ENCODE measurements around the gene DDX17. TPM values are rescaled to one million over a fixed set of nuclear protein-coding genes. Genes with fewer than 3 reads are reported as not detected.

The DDX17 gene
- total RNA-seq, 2 donors from 2014 or later: 507 to 621 TPM

DNA sequence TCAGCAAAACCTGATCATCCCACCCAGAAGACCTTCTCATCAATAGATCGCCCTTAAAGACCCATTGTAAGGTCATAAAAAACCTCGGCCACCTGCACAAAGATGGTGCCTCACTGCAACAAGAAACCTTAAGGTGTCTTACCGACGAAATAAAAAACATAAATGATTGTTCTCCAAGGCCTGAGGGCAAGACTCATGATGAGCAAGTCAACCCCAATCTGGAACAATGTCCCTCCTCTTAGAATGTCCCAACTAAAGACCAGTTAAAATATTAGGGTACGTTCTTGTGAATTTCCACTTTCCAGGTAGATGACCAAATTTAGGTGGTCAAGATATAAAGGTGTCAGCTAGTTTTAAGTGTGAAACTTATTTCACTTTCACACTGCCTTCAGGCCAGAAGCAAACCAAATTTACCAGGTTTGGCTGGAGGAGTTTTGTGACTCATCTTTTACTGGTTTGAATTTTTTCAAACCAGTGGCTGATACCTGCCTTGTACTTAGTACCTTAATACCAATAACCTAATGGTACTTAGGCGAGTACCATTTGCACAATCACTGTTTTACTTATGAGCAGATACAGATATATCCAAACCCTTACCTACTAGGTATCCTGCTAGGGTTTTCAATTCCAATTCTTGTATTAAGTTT, 23.3 kb downstream of the DDX17 start:
- Histone ChIP-seq H3K9ac (ENCODE audit: extremely low read depth, low read length, poor library complexity, severe bottlenecking) (no peak overlapping the region), H3K4me1 (ENCODE audit: control insufficient read depth, insufficient read depth, low read length) (no peaks in the 10 kb centered on the region), H3K4me3 (ENCODE audit: low read length) (no peak overlapping the region), H3K36me3 (ENCODE audit: control insufficient read depth, insufficient read depth, low read length) (peaks cover 76% of the 10 kb centered on the region), H3K9me3 (ENCODE audit: control insufficient read depth, low read length) (no peaks in the 10 kb centered on the region), H3K27me3 (ENCODE audit: control insufficient read depth, insufficient read depth, low read length, poor library complexity, severe bottlenecking) (no peaks in the 10 kb centered on the region), H3K27ac (ENCODE audit: low read depth, low read length) (no peak overlapping the region)
- Mint-ChIP-seq H3K9me3 (no peaks in the 10 kb centered on the region), H3K4me3 (no peak overlapping the region), H3K4me1 (peaks cover 3% of the 10 kb centered on the region), H3K36me3 (ENCODE audit: low read depth) (peaks cover 65% of the 10 kb centered on the region), H3K27me3 (ENCODE audit: insufficient read depth) (no peaks in the 10 kb centered on the region), H3K27ac (peak overlapping the region; percentile 38)
- 93 to 95% methylated on average over 5 to 6 of the region's 6 CpGs for WGBS, 2 experiments (ENCODE audit: insufficient coverage in 1 of 2, insufficient read length in 1 of 2)
- DNase-seq: no peak
- TF ChIP-seq CTCF (conservative IDR thresholded peaks at IDR 0.05): no peak

GRCh38 chr22:38481871-38482332, 24.2 kb downstream of the DDX17 start:
- no peaks in the 10 kb centered on the region for H3K9me3 ChIP-seq (ENCODE audit: control insufficient read depth, low read length)
- H3K27ac ChIP-seq (ENCODE audit: low read depth, low read length): no peak overlapping the region
- H3K4me3 Mint-ChIP-seq: no peak overlapping the region
- no peaks in the 10 kb centered on the region for H3K27me3 ChIP-seq (ENCODE audit: control insufficient read depth, insufficient read depth, low read length, poor library complexity, severe bottlenecking)
- TF ChIP-seq CTCF (conservative IDR thresholded peaks at IDR 0.05): no peak
- no peak overlapping the region for H3K9ac ChIP-seq (ENCODE audit: extremely low read depth, low read length, poor library complexity, severe bottlenecking)
- peaks cover 10% of the 10 kb centered on the region for H3K4me1 Mint-ChIP-seq
- H3K4me1 ChIP-seq (ENCODE audit: control insufficient read depth, insufficient read depth, low read length): no peaks in the 10 kb centered on the region
- H3K27ac Mint-ChIP-seq: peak overlapping the region; percentile 36
- no peak overlapping the region for H3K4me3 ChIP-seq (ENCODE audit: low read length)
- WGBS, 2 experiments (ENCODE audit: insufficient coverage in 1 of 2, insufficient read length in 1 of 2): 94 to 99% methylated on average over 7 to 8 of the region's 8 CpGs
- H3K9me3 Mint-ChIP-seq: no peaks in the 10 kb centered on the region
- DNase-seq: peak; percentile 44
- peaks cover 71% of the 10 kb centered on the region for H3K36me3 ChIP-seq (ENCODE audit: control insufficient read depth, insufficient read depth, low read length)
- peaks cover 59% of the 10 kb centered on the region for H3K36me3 Mint-ChIP-seq (ENCODE audit: low read depth)
- no peaks in the 10 kb centered on the region for H3K27me3 Mint-ChIP-seq (ENCODE audit: insufficient read depth)

DNA sequence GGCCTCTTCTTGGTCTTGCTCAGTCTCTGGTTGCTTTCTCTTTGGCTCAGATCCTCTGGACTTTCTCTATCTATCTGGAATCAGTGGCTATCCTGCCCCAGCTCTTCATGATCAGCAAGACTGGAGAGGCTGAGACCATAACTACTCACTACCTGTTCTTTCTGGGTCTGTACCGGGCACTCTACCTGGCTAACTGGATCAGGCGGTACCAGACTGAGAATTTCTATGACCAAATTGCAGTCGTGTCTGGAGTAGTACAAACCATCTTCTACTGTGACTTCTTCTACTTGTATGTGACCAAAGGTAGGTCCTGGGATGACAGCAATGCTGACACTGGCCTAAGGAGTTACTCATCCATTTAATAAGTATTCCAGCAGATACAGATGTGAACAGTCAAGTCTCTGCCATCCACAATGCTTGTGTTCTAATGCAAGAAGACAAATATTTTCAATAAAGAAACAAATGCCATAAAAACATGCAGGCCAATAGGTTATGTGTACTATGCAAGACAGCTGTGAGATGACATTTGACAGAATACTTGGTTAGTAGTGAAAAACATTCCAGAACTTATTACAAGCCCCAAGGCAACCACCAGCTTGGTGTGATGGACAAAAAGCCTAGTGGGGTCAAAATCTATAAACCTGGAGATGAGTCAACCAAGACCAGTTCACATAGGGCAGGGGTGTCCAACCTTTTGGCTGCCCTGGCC, 24.8 kb downstream of the DDX17 start:
- Histone ChIP-seq H3K36me3 (ENCODE audit: control insufficient read depth, insufficient read depth, low read length) (peaks cover 65% of the 10 kb centered on the region), H3K27ac (ENCODE audit: low read depth, low read length) (no peak overlapping the region), H3K9ac (ENCODE audit: extremely low read depth, low read length, poor library complexity, severe bottlenecking) (no peak overlapping the region), H3K4me3 (ENCODE audit: low read length) (no peak overlapping the region), H3K27me3 (ENCODE audit: control insufficient read depth, insufficient read depth, low read length, poor library complexity, severe bottlenecking) (no peaks in the 10 kb centered on the region), H3K4me1 (ENCODE audit: control insufficient read depth, insufficient read depth, low read length) (no peaks in the 10 kb centered on the region), H3K9me3 (ENCODE audit: control insufficient read depth, low read length) (no peaks in the 10 kb centered on the region)
- H3K4me1 Mint-ChIP-seq: peaks cover 10% of the 10 kb centered on the region
- H3K36me3 Mint-ChIP-seq (ENCODE audit: low read depth): peaks cover 53% of the 10 kb centered on the region
- no peak for TF ChIP-seq CTCF (conservative IDR thresholded peaks at IDR 0.05)
- H3K9me3 Mint-ChIP-seq: no peaks in the 10 kb centered on the region
- H3K4me3 Mint-ChIP-seq: no peak overlapping the region
- H3K27ac Mint-ChIP-seq: peak overlapping the region; percentile 38
- no peaks in the 10 kb centered on the region for H3K27me3 Mint-ChIP-seq (ENCODE audit: insufficient read depth)
- 99 to 100% methylated on average over 2 to 3 of the region's 3 CpGs for WGBS, 2 experiments (ENCODE audit: insufficient coverage in 1 of 2, insufficient read length in 1 of 2)
- peak; percentile 47 for DNase-seq

Data from endodermal cell (in vitro differentiated cells).